Glutamatergic neuron (in vitro differentiated cells): ENCODE results near the gene PKN2. TPM values are rescaled to one million over a fixed set of nuclear protein-coding genes. Genes with fewer than 3 reads are reported as not detected.

Experiments used
- DNase-seq: peaks from one replicate; pipeline ENCODE4 v3.0.0; 2022
- H3K27ac Mint-ChIP-seq: one replicate; pipeline ENCODE4 v1.8.0; 2020; ENCODE audit warnings: mild to moderate bottlenecking, mixed read lengths, inconsistent platforms; ENCODE audit not compliant: unreplicated experiment
- H3K27me3 Mint-ChIP-seq: one replicate; pipeline ENCODE4 v1.8.0; 2020; ENCODE audit warnings: mild to moderate bottlenecking, moderate library complexity, mixed read lengths, inconsistent platforms; ENCODE audit not compliant: unreplicated experiment
- H3K36me3 Mint-ChIP-seq: one replicate; pipeline ENCODE4 v1.8.0; 2020; ENCODE audit warnings: mild to moderate bottlenecking, mixed read lengths, inconsistent platforms; ENCODE audit not compliant: unreplicated experiment
- H3K4me1 Mint-ChIP-seq: one replicate; pipeline ENCODE4 v1.8.0; 2020; ENCODE audit warnings: mild to moderate bottlenecking, low read depth, mixed read lengths, inconsistent platforms; ENCODE audit not compliant: unreplicated experiment
- H3K4me3 Mint-ChIP-seq: one replicate; pipeline ENCODE4 v1.8.0; 2020; ENCODE audit warnings: mild to moderate bottlenecking, mixed read lengths, inconsistent platforms; ENCODE audit not compliant: unreplicated experiment
- H3K9me3 Mint-ChIP-seq: one replicate; pipeline ENCODE4 v1.8.0; 2020; ENCODE audit warnings: mild to moderate bottlenecking, moderate library complexity, mixed read lengths, inconsistent platforms; ENCODE audit not compliant: unreplicated experiment
- total RNA-seq: library from RNA; stranded (reverse); fragmentation: NEBNext Ultra II Directional; extraction: Animal tissue kit (Norgen Biotek cat#: 25700); gene quantifications from one replicate; pipeline ENCODE4 v1.2.1, GENCODE V29; 2021; ENCODE audit not compliant: unreplicated experiment
- TF ChIP-seq, protein P1 (sequence below): fragments of 200-600 bp; sonication (generic); IDR thresholded peaks from one replicate; pipeline ENCODE4 v1.5.0; 2021; ENCODE audit not compliant: partially characterized antibody, unreplicated experiment

The PKN2 gene
- total RNA-seq, 1 donor from 2014 or later = 39.1 TPM

- Mint-ChIP-seq H3K9me3 (no peaks in the 10 kb centered on the region), H3K4me1 (no peaks in the 10 kb centered on the region), H3K27ac (no peak overlapping the region), H3K4me3 (no peak overlapping the region), H3K36me3 (peaks cover 2% of the 10 kb centered on the region), H3K27me3 (peaks cover 3% of the 10 kb centered on the region)
- DNase-seq = no peak
- TF ChIP-seq, protein P1, sequence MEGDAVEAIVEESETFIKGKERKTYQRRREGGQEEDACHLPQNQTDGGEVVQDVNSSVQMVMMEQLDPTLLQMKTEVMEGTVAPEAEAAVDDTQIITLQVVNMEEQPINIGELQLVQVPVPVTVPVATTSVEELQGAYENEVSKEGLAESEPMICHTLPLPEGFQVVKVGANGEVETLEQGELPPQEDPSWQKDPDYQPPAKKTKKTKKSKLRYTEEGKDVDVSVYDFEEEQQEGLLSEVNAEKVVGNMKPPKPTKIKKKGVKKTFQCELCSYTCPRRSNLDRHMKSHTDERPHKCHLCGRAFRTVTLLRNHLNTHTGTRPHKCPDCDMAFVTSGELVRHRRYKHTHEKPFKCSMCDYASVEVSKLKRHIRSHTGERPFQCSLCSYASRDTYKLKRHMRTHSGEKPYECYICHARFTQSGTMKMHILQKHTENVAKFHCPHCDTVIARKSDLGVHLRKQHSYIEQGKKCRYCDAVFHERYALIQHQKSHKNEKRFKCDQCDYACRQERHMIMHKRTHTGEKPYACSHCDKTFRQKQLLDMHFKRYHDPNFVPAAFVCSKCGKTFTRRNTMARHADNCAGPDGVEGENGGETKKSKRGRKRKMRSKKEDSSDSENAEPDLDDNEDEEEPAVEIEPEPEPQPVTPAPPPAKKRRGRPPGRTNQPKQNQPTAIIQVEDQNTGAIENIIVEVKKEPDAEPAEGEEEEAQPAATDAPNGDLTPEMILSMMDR = no peak
Measured at GRCh38 chr1:88722492-88722891, 38.4 kb downstream of the PKN2 start.

GRCh38 chr1:88726697-88727096 lies 42.6 kb downstream of the PKN2 start:
- no peak for DNase-seq
- peaks cover 7% of the 10 kb centered on the region for H3K4me1 Mint-ChIP-seq
- TF ChIP-seq, protein P1 = no peak
- H3K27ac Mint-ChIP-seq = no peak overlapping the region
- no peak overlapping the region for H3K4me3 Mint-ChIP-seq
- no peaks in the 10 kb centered on the region for H3K9me3 Mint-ChIP-seq
- peaks cover 3% of the 10 kb centered on the region for H3K27me3 Mint-ChIP-seq
- H3K36me3 Mint-ChIP-seq = no peaks in the 10 kb centered on the region

GRCh38 chr1:88727205-88727604 lies 43.1 kb downstream of the PKN2 start:
- Mint-ChIP-seq H3K36me3 (no peaks in the 10 kb centered on the region), H3K9me3 (no peaks in the 10 kb centered on the region), H3K27ac (no peak overlapping the region), H3K4me1 (peaks cover 7% of the 10 kb centered on the region), H3K4me3 (no peak overlapping the region), H3K27me3 (peaks cover 3% of the 10 kb centered on the region)
- no peak for DNase-seq
- TF ChIP-seq, protein P1 = no peak

DNA sequence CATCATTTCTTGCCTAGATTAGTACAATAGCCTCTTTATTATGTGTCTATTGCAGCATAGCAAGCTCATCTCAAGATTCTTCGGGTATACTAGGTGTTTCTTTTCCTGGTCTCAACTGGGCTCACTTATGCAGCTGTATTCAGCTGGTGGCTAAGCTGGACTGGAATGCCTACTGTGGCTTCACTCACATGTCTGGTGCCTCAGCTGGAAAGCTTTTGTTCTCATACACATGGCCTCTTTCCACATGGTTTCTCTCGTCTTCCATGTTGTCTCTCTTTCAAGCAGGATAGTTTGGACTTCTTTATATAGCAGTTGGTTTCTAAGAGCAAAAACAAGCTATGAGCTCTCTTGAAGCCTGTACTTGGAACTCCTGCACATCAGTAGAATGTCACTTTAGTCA lies 45.2 kb downstream of the PKN2 start:
- Mint-ChIP-seq H3K36me3 (no peaks in the 10 kb centered on the region), H3K4me3 (no peak overlapping the region), H3K27ac (no peak overlapping the region), H3K9me3 (no peaks in the 10 kb centered on the region), H3K4me1 (peaks cover 7% of the 10 kb centered on the region), H3K27me3 (peaks cover 3% of the 10 kb centered on the region)
- no peak for DNase-seq
- TF ChIP-seq, protein P1 = no peak

GRCh38 chr1:88730132-88730675 lies 46.1 kb downstream of the PKN2 start:
- TF ChIP-seq, protein P1 = no peak
- Mint-ChIP-seq H3K9me3 (no peaks in the 10 kb centered on the region), H3K4me3 (no peak overlapping the region), H3K27me3 (peaks cover 3% of the 10 kb centered on the region), H3K36me3 (no peaks in the 10 kb centered on the region), H3K27ac (no peak overlapping the region), H3K4me1 (peaks cover 7% of the 10 kb centered on the region)
- DNase-seq = no peak
